ENCODE data around the gene GLT1D1.
A peak's percentile ranks its signal among the peaks of the same experiment; 100 is the strongest.

GLT1D1 gene

DNA sequence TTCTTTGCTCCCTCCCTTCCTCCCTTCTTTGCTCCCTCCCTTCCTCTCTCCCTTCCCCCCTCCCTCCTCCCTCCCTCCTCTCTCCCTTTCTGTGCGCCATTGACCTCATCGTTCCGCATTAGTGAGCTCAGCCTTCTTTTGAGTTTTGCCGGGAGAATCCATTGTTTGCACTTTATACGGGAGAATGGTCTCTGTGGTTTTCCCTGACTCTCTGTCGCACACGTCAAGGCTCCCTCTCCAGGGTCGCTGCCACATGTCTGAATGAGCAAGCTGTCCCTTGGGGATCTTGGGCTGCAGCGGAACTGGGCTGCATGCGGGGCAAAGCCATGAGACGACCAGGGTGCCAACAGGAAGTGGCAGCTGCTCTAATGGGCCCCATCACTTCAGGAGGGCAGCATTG, 118.5 kb downstream of the GLT1D1 start:
- H3K27ac Mint-ChIP-seq (ENCODE audit: low read depth) = no peak overlapping the region
- peaks cover 29% of the 10 kb centered on the region for H3K4me1 Mint-ChIP-seq
- H3K4me3 Mint-ChIP-seq = no peak overlapping the region
- ATAC-seq (replicated peaks; ENCODE audit: extremely low read depth, poor library complexity, severe bottlenecking) = no peak
- H3K9me3 Mint-ChIP-seq = no peaks in the 10 kb centered on the region
- H3K36me3 Mint-ChIP-seq (ENCODE audit: insufficient read depth) = peaks cover 3% of the 10 kb centered on the region
- H3K27me3 Mint-ChIP-seq = peaks cover 59% of the 10 kb centered on the region
- DNase-seq (ENCODE audit: low spot score in 2 of 2) = no peak

DNA sequence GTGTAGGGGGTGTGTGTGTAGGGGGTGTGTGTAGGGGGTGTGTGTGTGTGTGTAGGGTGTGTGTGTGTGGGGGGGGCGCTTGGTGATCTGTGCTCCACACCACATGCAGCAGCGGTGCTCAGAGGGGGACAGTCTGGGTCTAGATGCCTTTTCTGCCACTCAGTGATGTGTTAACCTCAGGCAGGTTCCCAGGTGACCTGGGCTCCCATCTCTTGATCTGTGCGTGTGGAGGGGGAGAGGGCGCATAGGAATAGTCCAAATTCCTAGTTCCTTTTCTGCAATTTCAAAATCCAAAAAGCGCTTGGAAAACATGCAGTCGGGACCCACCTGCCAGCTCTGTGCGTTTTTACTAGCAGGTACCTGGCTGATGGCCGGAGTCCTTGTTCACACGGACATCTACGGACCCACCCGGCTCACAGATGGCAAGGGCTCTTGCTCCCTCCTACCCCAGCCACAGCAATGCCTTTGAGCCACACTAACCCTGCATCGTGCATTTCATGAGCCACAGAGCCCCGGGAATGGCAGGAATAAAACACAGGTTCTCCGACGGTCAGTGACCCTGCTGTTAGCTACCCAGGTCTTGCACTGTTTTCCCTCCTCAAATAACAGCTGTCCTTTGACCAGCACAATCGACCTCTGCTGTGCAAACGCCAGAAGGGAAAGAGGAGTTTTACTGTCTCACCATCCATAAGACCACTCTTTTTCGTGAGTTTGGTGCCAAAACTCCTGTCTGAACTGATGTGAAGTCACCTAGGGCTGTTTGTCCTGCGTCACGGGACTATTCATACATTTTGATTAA, 120.8 kb downstream of the GLT1D1 start:
- peaks cover 73% of the 10 kb centered on the region for H3K27me3 Mint-ChIP-seq
- ATAC-seq (replicated peaks; ENCODE audit: extremely low read depth, poor library complexity, severe bottlenecking) (no peak), DNase-seq (ENCODE audit: low spot score in 2 of 2) (no peak)
- no peaks in the 10 kb centered on the region for H3K9me3 Mint-ChIP-seq
- no peak overlapping the region for H3K27ac Mint-ChIP-seq (ENCODE audit: low read depth)
- H3K4me1 Mint-ChIP-seq = peaks cover 26% of the 10 kb centered on the region
- H3K36me3 Mint-ChIP-seq (ENCODE audit: insufficient read depth) = peaks cover 3% of the 10 kb centered on the region
- no peak overlapping the region for H3K4me3 Mint-ChIP-seq

DNA sequence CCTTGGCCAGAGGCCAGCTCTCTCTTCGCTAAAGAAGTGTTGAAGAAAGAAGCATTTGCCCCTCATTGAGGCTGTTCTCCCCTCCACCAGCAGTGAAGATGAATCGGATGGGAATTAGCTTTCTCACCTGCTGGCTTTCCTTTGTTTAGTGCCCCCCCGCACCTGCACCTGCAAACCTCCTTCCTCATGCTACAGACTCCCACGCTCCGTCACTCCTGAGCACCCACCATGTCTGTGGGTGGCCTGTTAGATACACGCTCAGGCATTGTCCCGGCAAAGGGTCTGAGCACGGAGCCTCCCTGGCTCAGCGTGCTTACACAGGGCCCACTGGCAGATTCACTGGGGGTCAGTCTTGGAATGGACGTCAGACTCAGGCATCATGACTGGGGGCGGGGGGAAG, 121.6 kb downstream of the GLT1D1 start:
- no peak for ATAC-seq (replicated peaks; ENCODE audit: extremely low read depth, poor library complexity, severe bottlenecking)
- peaks cover 2% of the 10 kb centered on the region for H3K36me3 Mint-ChIP-seq (ENCODE audit: insufficient read depth)
- H3K4me3 Mint-ChIP-seq = no peak overlapping the region
- peaks cover 76% of the 10 kb centered on the region for H3K27me3 Mint-ChIP-seq
- H3K27ac Mint-ChIP-seq (ENCODE audit: low read depth) = no peak overlapping the region
- H3K9me3 Mint-ChIP-seq = no peaks in the 10 kb centered on the region
- H3K4me1 Mint-ChIP-seq = peaks cover 18% of the 10 kb centered on the region
- DNase-seq (ENCODE audit: low spot score in 2 of 2) = no peak

DNA sequence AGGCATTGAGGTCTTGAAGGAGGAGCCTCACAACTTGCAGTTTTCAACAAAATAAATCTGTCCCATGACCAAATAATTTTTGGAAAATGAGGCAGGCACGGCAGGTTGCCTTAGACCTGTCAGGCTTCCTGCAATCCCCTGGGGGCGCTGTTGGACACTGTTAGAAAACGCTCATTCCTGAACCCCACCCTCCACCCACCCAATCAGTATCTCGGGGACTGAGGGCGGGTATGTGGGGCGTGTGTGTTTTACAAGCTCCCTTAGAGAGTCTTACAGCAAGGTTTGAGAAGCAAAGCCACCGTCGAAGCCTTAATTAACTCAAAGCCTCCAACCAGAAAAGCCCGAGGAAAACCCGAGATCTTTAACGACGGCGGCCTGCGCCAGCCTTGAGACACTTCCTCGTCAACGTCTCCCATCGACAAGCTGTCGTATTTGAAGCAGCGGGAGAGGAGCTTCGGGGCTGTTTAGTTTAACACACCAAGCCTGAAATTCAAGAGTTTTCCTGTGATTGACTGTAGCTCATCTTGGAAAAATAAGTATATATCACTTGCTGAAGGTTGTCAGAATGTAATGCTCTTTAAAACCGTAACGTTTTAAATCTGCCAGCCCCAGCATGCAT, 123.0 kb downstream of the GLT1D1 start:
- H3K9me3 Mint-ChIP-seq = no peaks in the 10 kb centered on the region
- peaks cover 6% of the 10 kb centered on the region for H3K4me1 Mint-ChIP-seq
- H3K4me3 Mint-ChIP-seq = peak overlapping the region; percentile 25
- ATAC-seq (replicated peaks; ENCODE audit: extremely low read depth, poor library complexity, severe bottlenecking) (no peak), DNase-seq (ENCODE audit: low spot score in 2 of 2) (no peak)
- peaks cover 77% of the 10 kb centered on the region for H3K27me3 Mint-ChIP-seq
- no peak overlapping the region for H3K27ac Mint-ChIP-seq (ENCODE audit: low read depth)
- no peaks in the 10 kb centered on the region for H3K36me3 Mint-ChIP-seq (ENCODE audit: insufficient read depth)

DNA sequence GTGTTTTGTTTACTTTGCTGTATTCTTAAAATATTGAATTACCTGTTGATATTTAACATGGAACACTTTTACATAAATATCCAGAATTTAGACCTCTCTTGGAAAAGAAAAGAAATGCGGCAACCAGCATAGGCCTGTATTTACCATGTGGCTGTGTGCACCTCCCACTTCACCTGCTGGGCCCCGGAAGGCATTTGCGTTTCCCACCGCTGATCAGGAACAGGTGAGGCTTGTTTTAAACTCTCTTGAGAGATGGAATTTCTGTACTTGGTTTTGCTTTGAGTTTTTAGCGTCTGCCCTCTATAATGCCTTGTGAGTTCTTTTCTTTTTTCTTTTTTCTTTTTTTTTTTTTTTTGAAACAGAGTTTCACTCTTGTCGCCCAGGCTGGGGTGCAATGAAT, 124.2 kb downstream of the GLT1D1 start:
- Mint-ChIP-seq H3K36me3 (ENCODE audit: insufficient read depth) (no peaks in the 10 kb centered on the region), H3K27ac (ENCODE audit: low read depth) (no peak overlapping the region), H3K4me1 (no peaks in the 10 kb centered on the region), H3K9me3 (no peaks in the 10 kb centered on the region), H3K4me3 (no peak overlapping the region), H3K27me3 (peaks cover 85% of the 10 kb centered on the region)
- DNase-seq (ENCODE audit: low spot score in 2 of 2) (no peak), ATAC-seq (replicated peaks; ENCODE audit: extremely low read depth, poor library complexity, severe bottlenecking) (no peak)

DNA sequence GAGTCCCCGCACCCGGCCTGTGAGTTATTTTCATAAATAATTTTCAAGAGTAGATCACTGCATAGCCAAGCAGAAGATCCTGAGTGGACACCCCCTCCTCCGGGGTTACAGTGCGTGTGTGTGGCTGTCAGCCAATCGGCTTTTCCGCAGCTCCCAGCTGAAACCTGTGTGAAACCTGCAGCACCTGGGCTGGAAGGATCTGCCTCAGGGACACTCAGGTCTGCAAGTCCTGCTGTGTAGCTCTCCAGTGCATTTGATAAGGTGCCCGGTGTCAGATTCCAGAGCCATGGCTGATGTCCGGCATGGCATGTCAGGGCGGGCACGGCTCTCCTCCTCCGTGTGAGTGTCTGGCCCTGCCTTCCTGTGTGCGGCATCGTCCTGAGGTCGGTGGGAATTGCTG, 124.8 kb downstream of the GLT1D1 start:
- ATAC-seq (replicated peaks; ENCODE audit: extremely low read depth, poor library complexity, severe bottlenecking) = no peak
- no peak overlapping the region for H3K4me3 Mint-ChIP-seq
- no peaks in the 10 kb centered on the region for H3K36me3 Mint-ChIP-seq (ENCODE audit: insufficient read depth)
- H3K27ac Mint-ChIP-seq (ENCODE audit: low read depth) = no peak overlapping the region
- peaks cover 82% of the 10 kb centered on the region for H3K27me3 Mint-ChIP-seq
- no peaks in the 10 kb centered on the region for H3K4me1 Mint-ChIP-seq
- DNase-seq (ENCODE audit: low spot score in 2 of 2) = no peak
- no peaks in the 10 kb centered on the region for H3K9me3 Mint-ChIP-seq

DNA sequence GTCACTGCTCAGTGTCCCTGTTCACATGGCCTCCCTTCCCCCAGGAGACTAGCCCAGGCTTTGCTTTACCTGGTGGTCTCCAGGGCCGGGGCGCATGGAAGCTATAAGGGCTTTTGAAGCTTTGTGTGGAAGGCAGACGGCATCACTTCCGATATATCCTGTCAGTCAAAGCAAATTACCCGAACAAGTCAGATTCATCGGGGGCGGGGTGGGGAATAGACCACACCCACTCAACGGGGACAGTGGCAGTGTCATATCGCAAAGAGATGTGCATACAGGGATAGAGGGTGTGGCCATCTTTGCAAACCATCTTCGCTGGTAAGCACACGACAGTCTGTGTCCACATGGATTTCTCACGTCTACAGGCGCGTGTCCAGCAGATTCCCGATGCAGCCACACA, 127.3 kb downstream of the GLT1D1 start:
- H3K27me3 Mint-ChIP-seq = peaks cover 56% of the 10 kb centered on the region
- DNase-seq (ENCODE audit: low spot score in 2 of 2) (no peak), ATAC-seq (replicated peaks; ENCODE audit: extremely low read depth, poor library complexity, severe bottlenecking) (no peak)
- no peaks in the 10 kb centered on the region for H3K9me3 Mint-ChIP-seq
- no peaks in the 10 kb centered on the region for H3K36me3 Mint-ChIP-seq (ENCODE audit: insufficient read depth)
- no peak overlapping the region for H3K4me3 Mint-ChIP-seq
- H3K4me1 Mint-ChIP-seq = no peaks in the 10 kb centered on the region
- H3K27ac Mint-ChIP-seq (ENCODE audit: low read depth) = no peak overlapping the region

DNA sequence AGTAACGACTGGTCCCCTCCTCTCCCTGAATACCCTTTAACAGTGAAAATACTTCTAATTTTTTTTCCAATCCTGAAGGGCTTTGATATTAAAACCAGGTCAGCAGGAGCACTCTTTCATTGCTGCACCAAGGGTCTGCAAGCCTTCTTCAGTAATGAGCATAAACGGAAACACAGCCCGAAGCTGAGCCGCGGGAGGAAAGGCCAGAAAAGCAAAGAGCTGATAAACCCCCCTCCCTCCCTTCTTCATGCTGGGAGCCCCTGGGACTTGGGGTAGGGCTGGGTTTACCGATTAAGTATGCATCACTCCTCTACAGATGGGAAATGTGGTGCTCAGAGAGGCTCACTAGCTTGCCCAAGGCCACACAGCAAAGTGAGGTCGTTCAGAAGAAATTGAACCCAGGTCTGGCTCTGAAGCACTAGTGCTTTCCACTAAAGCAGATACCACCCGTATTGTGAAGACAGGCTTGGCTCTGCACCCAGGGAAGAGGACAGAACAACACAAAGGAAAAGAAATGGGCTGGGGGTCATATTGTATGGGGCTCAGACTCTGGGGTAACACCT, 128.8 kb downstream of the GLT1D1 start:
- Mint-ChIP-seq H3K36me3 (ENCODE audit: insufficient read depth) (no peaks in the 10 kb centered on the region), H3K27ac (ENCODE audit: low read depth) (no peak overlapping the region), H3K4me1 (no peaks in the 10 kb centered on the region), H3K9me3 (no peaks in the 10 kb centered on the region), H3K27me3 (peaks cover 52% of the 10 kb centered on the region), H3K4me3 (no peak overlapping the region)
- ATAC-seq (replicated peaks; ENCODE audit: extremely low read depth, poor library complexity, severe bottlenecking) = no peak
- DNase-seq (ENCODE audit: low spot score in 2 of 2) = no peak

DNA sequence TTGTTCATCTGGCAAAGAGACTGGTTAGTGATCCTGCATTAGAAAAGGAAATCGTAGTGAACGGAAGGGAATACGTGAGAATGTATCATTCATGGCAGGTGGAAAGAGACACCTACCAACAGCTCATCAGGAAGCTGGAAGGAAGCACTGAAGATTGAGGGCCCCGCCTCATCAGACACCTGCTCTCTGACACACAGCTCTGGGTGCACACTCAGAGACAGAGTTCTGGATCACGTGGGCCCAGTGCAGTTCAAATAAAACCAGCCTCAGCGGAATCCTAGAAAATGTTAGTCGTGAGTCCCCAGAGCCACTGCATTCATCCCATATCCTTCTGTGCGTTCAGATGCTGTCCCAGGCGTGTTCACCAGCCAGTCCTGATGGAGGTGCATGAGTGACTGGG, 129.7 kb downstream of the GLT1D1 start:
- H3K4me1 Mint-ChIP-seq = no peaks in the 10 kb centered on the region
- peaks cover 43% of the 10 kb centered on the region for H3K27me3 Mint-ChIP-seq
- H3K36me3 Mint-ChIP-seq (ENCODE audit: insufficient read depth) = no peaks in the 10 kb centered on the region
- H3K4me3 Mint-ChIP-seq = no peak overlapping the region
- no peak for DNase-seq (ENCODE audit: low spot score in 2 of 2)
- H3K27ac Mint-ChIP-seq (ENCODE audit: low read depth) = no peak overlapping the region
- no peaks in the 10 kb centered on the region for H3K9me3 Mint-ChIP-seq
- ATAC-seq (replicated peaks; ENCODE audit: extremely low read depth, poor library complexity, severe bottlenecking) = no peak

DNA sequence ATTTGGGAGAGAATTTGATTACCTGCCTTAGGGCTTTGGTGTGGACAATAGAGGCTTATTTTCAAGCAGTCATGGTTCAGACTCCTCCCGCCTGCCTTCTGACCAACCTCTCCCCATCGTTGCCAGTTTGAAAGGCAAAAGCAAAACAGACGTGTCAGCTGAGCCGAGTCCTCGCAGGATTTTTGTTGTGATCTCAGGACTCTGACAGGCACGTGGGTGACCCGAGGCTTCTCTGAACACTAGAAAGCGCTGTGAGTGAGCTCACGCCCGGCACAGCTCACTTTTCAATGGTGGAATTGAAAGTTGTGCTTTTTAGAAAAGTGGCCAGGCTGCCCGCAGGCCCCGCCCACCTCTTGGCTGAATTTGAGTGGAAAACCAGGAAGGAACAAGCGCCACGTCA, 130.1 kb downstream of the GLT1D1 start:
- ATAC-seq (replicated peaks; ENCODE audit: extremely low read depth, poor library complexity, severe bottlenecking) = no peak
- no peak for DNase-seq (ENCODE audit: low spot score in 2 of 2)

DNA sequence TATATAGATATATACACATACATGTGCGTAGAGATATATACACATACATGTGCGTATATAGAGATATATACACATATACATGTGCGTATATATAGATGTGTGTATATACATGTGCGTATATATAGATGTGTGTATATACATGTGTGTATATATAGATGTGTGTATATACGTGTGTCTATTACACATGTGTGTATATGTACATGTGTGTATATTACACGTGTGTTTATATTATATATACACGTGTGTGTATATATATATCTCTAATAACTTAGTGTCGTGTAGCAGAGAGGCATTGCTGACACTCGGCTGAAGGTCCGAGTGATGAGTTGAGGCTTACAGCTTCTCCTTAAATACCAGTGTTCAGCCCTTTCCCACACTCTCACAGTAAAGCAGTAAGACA, 133.7 kb downstream of the GLT1D1 start:
- peaks cover 17% of the 10 kb centered on the region for H3K27me3 Mint-ChIP-seq
- H3K36me3 Mint-ChIP-seq (ENCODE audit: insufficient read depth) = peaks cover 3% of the 10 kb centered on the region
- H3K4me3 Mint-ChIP-seq = no peak overlapping the region
- H3K27ac Mint-ChIP-seq (ENCODE audit: low read depth) = no peak overlapping the region
- ATAC-seq (replicated peaks; ENCODE audit: extremely low read depth, poor library complexity, severe bottlenecking) (no peak), DNase-seq (ENCODE audit: low spot score in 2 of 2) (no peak)
- H3K9me3 Mint-ChIP-seq = no peaks in the 10 kb centered on the region
- H3K4me1 Mint-ChIP-seq = no peaks in the 10 kb centered on the region

More for the DNA sequence above, 130.1 kb downstream of the GLT1D1 start:
- H3K36me3 Mint-ChIP-seq (ENCODE audit: insufficient read depth) = no peaks in the 10 kb centered on the region
- H3K4me1 Mint-ChIP-seq = no peaks in the 10 kb centered on the region
- no peak overlapping the region for H3K4me3 Mint-ChIP-seq
- no peaks in the 10 kb centered on the region for H3K9me3 Mint-ChIP-seq
- no peak overlapping the region for H3K27ac Mint-ChIP-seq (ENCODE audit: low read depth)
- peaks cover 39% of the 10 kb centered on the region for H3K27me3 Mint-ChIP-seq

DNA sequence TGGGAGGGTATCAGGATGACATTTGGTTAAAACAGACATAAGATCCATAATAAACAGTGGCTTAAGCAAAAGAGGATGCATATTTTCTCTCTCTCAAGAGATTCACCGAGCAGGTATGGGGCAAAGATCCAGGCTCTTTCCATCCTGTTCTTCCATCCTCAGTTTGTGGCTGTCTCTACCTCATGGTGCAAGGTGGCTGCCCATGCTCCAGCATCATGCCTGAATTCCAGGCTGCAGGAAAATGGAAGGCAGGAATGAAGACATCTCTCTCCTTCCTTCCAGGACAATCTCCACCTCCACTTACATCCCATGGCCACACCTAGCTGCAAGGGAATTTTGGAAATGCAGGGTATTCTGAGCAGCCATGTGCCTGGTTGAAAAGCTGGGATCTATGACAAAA, 136.0 kb downstream of the GLT1D1 start:
- no peak overlapping the region for H3K27ac Mint-ChIP-seq (ENCODE audit: low read depth)
- H3K4me3 Mint-ChIP-seq = no peak overlapping the region
- H3K9me3 Mint-ChIP-seq = no peaks in the 10 kb centered on the region
- DNase-seq (ENCODE audit: low spot score in 2 of 2) (no peak), ATAC-seq (replicated peaks; ENCODE audit: extremely low read depth, poor library complexity, severe bottlenecking) (no peak)
- H3K4me1 Mint-ChIP-seq = no peaks in the 10 kb centered on the region
- peaks cover 22% of the 10 kb centered on the region for H3K27me3 Mint-ChIP-seq
- peaks cover 3% of the 10 kb centered on the region for H3K36me3 Mint-ChIP-seq (ENCODE audit: insufficient read depth)

DNA sequence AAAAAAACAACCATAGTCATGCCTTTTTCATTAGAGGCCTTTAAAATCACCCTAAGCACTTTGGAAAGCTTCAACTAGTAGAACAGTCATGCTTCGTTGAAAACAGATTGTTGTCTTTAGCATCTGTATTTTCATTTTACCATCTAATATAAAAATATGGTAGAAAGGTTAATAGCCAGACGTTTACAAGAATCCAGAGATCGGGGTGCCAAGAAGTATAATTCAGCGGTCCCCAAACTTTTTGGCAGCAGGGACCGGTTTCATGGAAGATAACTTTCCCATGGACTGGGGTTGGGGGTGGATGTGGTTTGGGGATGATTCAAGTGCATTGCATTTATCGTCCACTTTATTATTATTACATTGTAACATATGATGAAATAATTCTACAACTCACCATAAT, 138.4 kb downstream of the GLT1D1 start:
- peaks cover 3% of the 10 kb centered on the region for H3K36me3 Mint-ChIP-seq (ENCODE audit: insufficient read depth)
- H3K9me3 Mint-ChIP-seq = no peaks in the 10 kb centered on the region
- no peak for DNase-seq (ENCODE audit: low spot score in 2 of 2)
- peaks cover 38% of the 10 kb centered on the region for H3K27me3 Mint-ChIP-seq
- H3K4me3 Mint-ChIP-seq = no peak overlapping the region
- H3K27ac Mint-ChIP-seq (ENCODE audit: low read depth) = no peak overlapping the region
- ATAC-seq (replicated peaks; ENCODE audit: extremely low read depth, poor library complexity, severe bottlenecking) = no peak
- no peaks in the 10 kb centered on the region for H3K4me1 Mint-ChIP-seq
